Transverse colon (tissue), 4 donors: ENCODE data around the gene USP13. TPM values are rescaled to one million over a fixed set of nuclear protein-coding genes. Genes with fewer than 3 reads are reported as not detected.

Source experiments
- DNase-seq: peaks from one replicate; pipeline ENCODE4 v3.0.0-alpha.2; 2019
- H3K27ac ChIP-seq, 4 donors: fragments of 200-600 bp; sonication (generic); 2 replicates each; pipeline ENCODE4 v1.5.1; 2016 to 2018; ENCODE audit warnings: inconsistent platforms in 4 of 4
- H3K27me3 ChIP-seq: fragments of 200-600 bp; sonication (generic); 2 replicates; pipeline ENCODE4 v1.5.1; 2017; ENCODE audit warnings: inconsistent platforms
- H3K36me3 ChIP-seq, 4 donors: fragments of 200-600 bp; sonication (generic); 2 replicates each; pipeline ENCODE4 v1.5.1; 2017 to 2019; ENCODE audit warnings: inconsistent platforms in 4 of 4
- H3K4me1 ChIP-seq, 4 donors: fragments of 200-600 bp; sonication (generic); 2 replicates each; pipeline ENCODE4 v1.5.1; 2017 to 2020; ENCODE audit warnings: inconsistent platforms in 4 of 4
- H3K4me3 ChIP-seq, 4 donors: fragments of 200-600 bp; sonication (generic); 1 replicate in 1 of 4; 2 replicates in 3 of 4; pipeline versions ENCODE4 v1.5.1 to v1.6.1; 2017 to 2019; ENCODE audit warnings: inconsistent platforms in 4 of 4
- H3K9me3 ChIP-seq, 2 donors: fragments of 200-600 bp; sonication (generic); 2 replicates each; pipeline ENCODE4 v1.5.1; 2017 to 2019; ENCODE audit warnings: inconsistent platforms in 2 of 2
- CTCF ChIP-seq, 5 experiments: fragments of 200-600 bp in 3 of 5; fragments of 450-650 bp in 2 of 5; sonication (generic) in 3 of 5; IDR thresholded peaks; 1 replicate in 2 of 5; 2 replicates in 3 of 5; pipeline ENCODE4 v1.5.1; 2016 to 2017; ENCODE audit warnings: antibody characterized with exemption in 5 of 5, inconsistent platforms in 3 of 5, mild to moderate bottlenecking in 2 of 5, moderate library complexity in 1 of 5
- EP300 ChIP-seq: sonication (generic); formaldehyde crosslinking; IDR thresholded peaks from one replicate; pipeline ENCODE4 v1.6.1; 2017; ENCODE audit warnings: antibody characterized with exemption, low read depth
- POLR2A ChIP-seq: fragments of 450-650 bp; IDR thresholded peaks from one replicate; pipeline ENCODE4 v1.6.1; 2016; ENCODE audit warnings: antibody characterized with exemption, mild to moderate bottlenecking, moderate library complexity
- POLR2AphosphoS5 ChIP-seq, 3 donors: sonication (generic); formaldehyde crosslinking; IDR thresholded peaks; one replicate each; pipeline ENCODE4 v1.6.1; 2016; ENCODE audit warnings: antibody characterized with exemption in 3 of 3
- WGBS, 2 donors: methylation state at CpG; one replicate each; pipeline ENCODE4 v1.1.5; 2018; ENCODE audit warnings: low coverage in 1 of 2; 5-methylcytosine and 5-hydroxymethylcytosine counted together
- in situ Hi-C, 4 donors: fragments of 200-750 bp; cut with MboI; loops; one replicate each; pipeline versions ENCODE4 v1.15.0 to v1.15.1; 2017; ENCODE audit warnings: low sequenced_read_pairs in 3 of 4, low pct_ligation_motif_present in 1 of 4, low pct_unique_long_range_greater_than_20kb in 1 of 4
- intact Hi-C: fragments of 100-400 bp; cut with DNase I; formaldehyde crosslinking; loops from one replicate; pipeline ENCODE4 v1.15.1; 2023; ENCODE audit warnings: low total_unique reads
- total RNA-seq, 4 donors: library from RNA; depleted of rRNA; stranded (reverse); fragments of >200 nt; gene quantifications; one replicate each; pipeline ENCODE4 v1.1.0, GENCODE V29; 2016

Gene USP13
- total RNA-seq, 4 donors from 2014 or later = 2.0 to 3.7 (median 2.7) TPM

DNA sequence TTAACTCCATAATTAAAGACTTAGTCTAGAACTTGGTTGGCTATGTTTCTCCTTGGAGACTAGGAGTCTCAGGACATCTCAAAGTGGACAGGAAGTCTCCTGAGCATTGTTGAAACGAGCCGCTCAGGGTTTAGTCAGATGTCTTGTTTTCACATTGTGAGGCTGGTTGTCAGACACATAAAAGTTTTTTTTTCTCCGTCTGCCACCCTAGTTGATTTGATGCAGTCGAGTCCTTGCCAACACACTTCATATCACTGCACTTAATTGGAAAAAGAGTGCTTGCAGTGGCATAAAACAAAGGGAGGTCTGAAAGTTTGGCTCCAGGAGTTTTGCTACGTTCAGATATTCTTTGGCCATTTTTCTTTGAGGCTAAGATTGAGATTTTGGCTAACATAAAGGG, 92.9 kb downstream of the USP13 start:
- Histone ChIP-seq H3K27me3 (no peaks in the 10 kb centered on the region), H3K27ac (no peak overlapping the region), H3K9me3 (no peaks in the 10 kb centered on the region), H3K4me3 (no peak overlapping the region), H3K4me1 (no peaks in the 10 kb centered on the region), H3K36me3 (no peaks in the 10 kb centered on the region)
- WGBS, 2 donors = 73 to 90% methylated on average over 5 of the region's 5 CpGs
- in situ Hi-C loops = no loop called here
- DNase-seq = no peak
- intact Hi-C loops = no loop called here
- TF ChIP-seq EP300 (no peak), POLR2AphosphoS5 (IDR thresholded peaks at IDR 0.05) (no peak), CTCF (IDR thresholded peaks at IDR 0.05) (no peak), POLR2A (no peak)

DNA sequence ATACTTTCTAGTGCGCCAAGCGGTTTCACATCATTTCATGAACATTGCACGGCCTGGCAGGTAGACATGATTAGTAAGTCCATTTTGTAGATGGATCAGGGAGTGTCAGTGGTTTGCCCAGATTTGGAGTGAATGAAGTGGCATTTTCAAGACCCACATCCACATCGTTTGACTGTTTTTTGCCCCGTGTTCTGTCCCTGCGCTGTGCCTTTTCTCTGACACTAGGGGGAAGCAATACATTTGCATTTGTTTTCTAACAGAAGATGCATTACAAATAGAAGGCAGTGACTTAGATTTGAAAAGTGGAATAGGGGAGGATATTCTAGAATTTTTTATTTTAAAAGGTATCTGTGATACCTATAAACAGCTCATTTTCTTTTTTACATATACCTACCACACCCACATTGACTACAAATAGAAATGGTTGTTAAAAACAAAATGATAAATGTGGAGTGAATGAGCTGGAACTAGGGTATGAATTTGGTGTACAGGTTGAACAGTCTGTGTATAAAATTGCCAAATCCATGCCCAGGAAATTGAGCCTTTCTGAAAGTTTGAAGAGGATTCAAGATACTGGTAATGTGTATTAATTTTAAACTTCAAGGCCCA, 98.0 kb downstream of the USP13 start:
- no peak overlapping the region for H3K27ac ChIP-seq
- no peaks in the 10 kb centered on the region for H3K9me3 ChIP-seq
- no peak overlapping the region for H3K4me3 ChIP-seq
- no peak for DNase-seq
- WGBS, 2 donors = 42 to 67% methylated on average over 6 of the region's 6 CpGs
- H3K27me3 ChIP-seq = no peaks in the 10 kb centered on the region
- intact Hi-C loops (no loop called here), in situ Hi-C loops (no loop called here)
- H3K4me1 ChIP-seq = no peaks in the 10 kb centered on the region
- TF ChIP-seq POLR2AphosphoS5 (IDR thresholded peaks at IDR 0.05) (no peak), CTCF (IDR thresholded peaks at IDR 0.05) (peak; percentile 24 to 43 (median 33))
- H3K36me3 ChIP-seq = peaks cover 0 to 5% (median 0%) of the 10 kb centered on the region in 4 donors

GRCh38 chr3:179760944-179761343, 108.1 kb downstream of the USP13 start:
- WGBS, 2 donors = 97 to 100% methylated on average over 1 to 8 of the region's 8 CpGs

GRCh38 chr3:179765396-179765795, 112.6 kb downstream of the USP13 start:
- peaks cover 0 to 10% (median 1%) of the 10 kb centered on the region in 4 donors for H3K4me1 ChIP-seq
- H3K9me3 ChIP-seq = no peaks in the 10 kb centered on the region
- H3K27ac ChIP-seq = no peak overlapping the region
- no peaks in the 10 kb centered on the region for H3K27me3 ChIP-seq
- WGBS, 2 donors = 87% methylated on average over 2 of the region's 2 CpGs; no CpG with 5 or more reads in 1 of the 2 donors
- no peaks in the 10 kb centered on the region for H3K36me3 ChIP-seq
- H3K4me3 ChIP-seq = no peak overlapping the region
- in situ Hi-C loops = no loop called here
- TF ChIP-seq CTCF (IDR thresholded peaks at IDR 0.05) (no peak), EP300 (no peak), POLR2A (no peak), POLR2AphosphoS5 (IDR thresholded peaks at IDR 0.05) (no peak)
- DNase-seq = no peak
- intact Hi-C loops = no loop called here

More at GRCh38 chr3:179760944-179761343, 108.1 kb downstream of the USP13 start:
- intact Hi-C loops = no loop called here
- H3K36me3 ChIP-seq = no peaks in the 10 kb centered on the region
- no peak overlapping the region for H3K4me3 ChIP-seq
- H3K9me3 ChIP-seq = no peaks in the 10 kb centered on the region
- DNase-seq = no peak
- H3K27ac ChIP-seq = no peak overlapping the region
- no peaks in the 10 kb centered on the region for H3K4me1 ChIP-seq
- TF ChIP-seq POLR2AphosphoS5 (IDR thresholded peaks at IDR 0.05) = no peak
- no peak for TF ChIP-seq CTCF (IDR thresholded peaks at IDR 0.05)
- TF ChIP-seq EP300 = no peak
- no peaks in the 10 kb centered on the region for H3K27me3 ChIP-seq
- in situ Hi-C loops = no loop called here
